ENCODE measurements around the gene STK35.

The STK35 gene

DNA sequence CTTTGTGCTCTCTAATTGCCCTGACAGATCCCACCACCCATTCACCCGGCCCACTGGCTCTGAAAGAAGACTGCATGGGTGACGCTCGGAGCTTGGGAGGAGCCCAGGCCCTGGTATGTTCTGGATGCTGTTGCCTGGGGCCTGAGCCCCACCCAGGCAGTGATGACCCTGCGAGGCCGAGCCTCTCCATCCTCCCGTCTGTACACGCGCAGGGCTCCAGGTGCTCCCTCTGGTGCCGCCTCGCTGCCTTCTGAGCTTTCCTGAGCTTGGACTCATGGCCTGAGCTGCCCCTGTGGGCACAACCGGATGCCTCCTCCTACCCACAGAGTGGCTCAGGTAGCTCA lies 61.2 kb downstream of the STK35 start:
- Histone ChIP-seq H3K27me3 (ENCODE audit: insufficient read depth, low read depth) (no peaks in the 10 kb centered on the region), H3K4me3 (IDR thresholded peaks at IDR 0.05; ENCODE audit: insufficient read depth, low read depth, low read length) (no peak overlapping the region), H3K4me1 (ENCODE audit: low read depth, poor library complexity, severe bottlenecking) (no peaks in the 10 kb centered on the region), H4K20me1 (ENCODE audit: insufficient read depth) (no peaks in the 10 kb centered on the region), H3K9ac (no peak overlapping the region), H3K79me2 (ENCODE audit: insufficient read depth, low read depth) (no peaks in the 10 kb centered on the region), H2AFZ (ENCODE audit: low read depth) (no peak overlapping the region), H3K36me3 (ENCODE audit: insufficient read depth) (no peaks in the 10 kb centered on the region), H3K27ac (no peak overlapping the region), H3K4me2 (no peak overlapping the region)
- TF ChIP-seq, protein P1, sequence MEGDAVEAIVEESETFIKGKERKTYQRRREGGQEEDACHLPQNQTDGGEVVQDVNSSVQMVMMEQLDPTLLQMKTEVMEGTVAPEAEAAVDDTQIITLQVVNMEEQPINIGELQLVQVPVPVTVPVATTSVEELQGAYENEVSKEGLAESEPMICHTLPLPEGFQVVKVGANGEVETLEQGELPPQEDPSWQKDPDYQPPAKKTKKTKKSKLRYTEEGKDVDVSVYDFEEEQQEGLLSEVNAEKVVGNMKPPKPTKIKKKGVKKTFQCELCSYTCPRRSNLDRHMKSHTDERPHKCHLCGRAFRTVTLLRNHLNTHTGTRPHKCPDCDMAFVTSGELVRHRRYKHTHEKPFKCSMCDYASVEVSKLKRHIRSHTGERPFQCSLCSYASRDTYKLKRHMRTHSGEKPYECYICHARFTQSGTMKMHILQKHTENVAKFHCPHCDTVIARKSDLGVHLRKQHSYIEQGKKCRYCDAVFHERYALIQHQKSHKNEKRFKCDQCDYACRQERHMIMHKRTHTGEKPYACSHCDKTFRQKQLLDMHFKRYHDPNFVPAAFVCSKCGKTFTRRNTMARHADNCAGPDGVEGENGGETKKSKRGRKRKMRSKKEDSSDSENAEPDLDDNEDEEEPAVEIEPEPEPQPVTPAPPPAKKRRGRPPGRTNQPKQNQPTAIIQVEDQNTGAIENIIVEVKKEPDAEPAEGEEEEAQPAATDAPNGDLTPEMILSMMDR (conservative IDR thresholded peaks at IDR 0.05; ENCODE audit: low read depth, low read length) = no peak

GRCh38 chr20:2163312-2163711 lies 61.7 kb downstream of the STK35 start:
- TF ChIP-seq, protein P1 (conservative IDR thresholded peaks at IDR 0.05; ENCODE audit: low read depth, low read length) = no peak
- Histone ChIP-seq H3K27ac (no peak overlapping the region), H2AFZ (ENCODE audit: low read depth) (no peak overlapping the region), H3K4me1 (ENCODE audit: low read depth, poor library complexity, severe bottlenecking) (no peaks in the 10 kb centered on the region), H3K36me3 (ENCODE audit: insufficient read depth) (no peaks in the 10 kb centered on the region), H4K20me1 (ENCODE audit: insufficient read depth) (no peaks in the 10 kb centered on the region), H3K79me2 (ENCODE audit: insufficient read depth, low read depth) (no peaks in the 10 kb centered on the region), H3K4me2 (no peak overlapping the region), H3K4me3 (IDR thresholded peaks at IDR 0.05; ENCODE audit: insufficient read depth, low read depth, low read length) (no peak overlapping the region), H3K27me3 (ENCODE audit: insufficient read depth, low read depth) (no peaks in the 10 kb centered on the region), H3K9ac (no peak overlapping the region)

- H4K20me1 ChIP-seq (ENCODE audit: insufficient read depth) = no peaks in the 10 kb centered on the region
- no peak overlapping the region for H3K4me3 ChIP-seq (IDR thresholded peaks at IDR 0.05; ENCODE audit: insufficient read depth, low read depth, low read length)
- H3K36me3 ChIP-seq (ENCODE audit: insufficient read depth) = no peaks in the 10 kb centered on the region
- TF ChIP-seq, protein P1 (conservative IDR thresholded peaks at IDR 0.05; ENCODE audit: low read depth, low read length) = no peak
- H3K79me2 ChIP-seq (ENCODE audit: insufficient read depth, low read depth) = no peaks in the 10 kb centered on the region
- H3K4me1 ChIP-seq (ENCODE audit: low read depth, poor library complexity, severe bottlenecking) = no peaks in the 10 kb centered on the region
- H3K4me2 ChIP-seq = no peak overlapping the region
- H3K27ac ChIP-seq = no peak overlapping the region
- no peaks in the 10 kb centered on the region for H3K27me3 ChIP-seq (ENCODE audit: insufficient read depth, low read depth)
- H2AFZ ChIP-seq (ENCODE audit: low read depth) = no peak overlapping the region
- no peak overlapping the region for H3K9ac ChIP-seq
Observed at GRCh38 chr20:2163757-2164156, 62.1 kb downstream of the STK35 start.

DNA sequence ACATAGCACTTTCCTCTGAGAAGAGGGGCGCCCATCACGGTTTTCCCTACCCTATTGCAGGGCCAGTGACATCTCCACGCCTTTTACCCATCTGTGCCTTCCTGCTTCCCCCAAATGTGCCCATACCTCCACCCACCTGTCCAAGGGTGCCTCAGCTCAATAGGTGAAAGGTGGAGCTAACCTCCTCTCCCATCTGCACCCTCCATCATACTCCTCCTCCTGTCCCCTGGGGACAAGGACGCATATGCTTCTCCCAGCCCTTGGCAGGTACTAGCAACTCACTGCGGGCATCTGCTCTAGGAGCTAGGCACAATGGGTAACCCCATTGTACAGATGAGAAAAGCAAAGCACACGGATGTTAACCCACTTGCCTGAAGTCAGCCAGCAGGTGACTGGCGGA lies 62.8 kb downstream of the STK35 start:
- no peaks in the 10 kb centered on the region for H3K36me3 ChIP-seq (ENCODE audit: insufficient read depth)
- no peak overlapping the region for H3K4me3 ChIP-seq (IDR thresholded peaks at IDR 0.05; ENCODE audit: insufficient read depth, low read depth, low read length)
- H3K4me1 ChIP-seq (ENCODE audit: low read depth, poor library complexity, severe bottlenecking) = no peaks in the 10 kb centered on the region
- H2AFZ ChIP-seq (ENCODE audit: low read depth) = no peak overlapping the region
- H3K27ac ChIP-seq = no peak overlapping the region
- H3K27me3 ChIP-seq (ENCODE audit: insufficient read depth, low read depth) = no peaks in the 10 kb centered on the region
- TF ChIP-seq, protein P1 (conservative IDR thresholded peaks at IDR 0.05; ENCODE audit: low read depth, low read length) = no peak
- H3K9ac ChIP-seq = no peak overlapping the region
- H3K79me2 ChIP-seq (ENCODE audit: insufficient read depth, low read depth) = no peaks in the 10 kb centered on the region
- H3K4me2 ChIP-seq = no peak overlapping the region
- H4K20me1 ChIP-seq (ENCODE audit: insufficient read depth) = no peaks in the 10 kb centered on the region

DNA sequence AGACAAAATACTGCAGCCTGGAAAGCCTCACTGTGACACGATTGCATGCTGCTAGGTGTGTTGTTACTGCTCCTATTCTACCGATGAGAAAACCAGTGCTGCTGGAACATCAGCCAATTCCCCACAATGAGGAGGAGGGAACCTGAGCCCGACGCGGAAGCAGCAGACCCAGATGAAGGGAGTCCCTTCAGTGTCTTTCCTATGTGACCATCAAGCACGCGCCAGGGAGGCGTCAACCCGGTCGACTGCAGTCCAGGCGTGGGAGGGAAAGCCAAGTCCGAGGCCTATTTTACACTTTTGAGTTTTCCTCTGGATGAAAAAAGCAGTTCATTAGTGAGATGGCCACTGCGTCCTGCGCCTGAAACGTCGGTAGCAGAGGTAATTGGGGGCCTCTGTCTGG lies 63.3 kb downstream of the STK35 start:
- H3K27me3 ChIP-seq (ENCODE audit: insufficient read depth, low read depth) = no peaks in the 10 kb centered on the region
- no peak overlapping the region for H3K4me3 ChIP-seq (IDR thresholded peaks at IDR 0.05; ENCODE audit: insufficient read depth, low read depth, low read length)
- no peak overlapping the region for H3K4me2 ChIP-seq
- no peaks in the 10 kb centered on the region for H3K36me3 ChIP-seq (ENCODE audit: insufficient read depth)
- H3K27ac ChIP-seq = no peak overlapping the region
- no peak overlapping the region for H2AFZ ChIP-seq (ENCODE audit: low read depth)
- no peaks in the 10 kb centered on the region for H3K79me2 ChIP-seq (ENCODE audit: insufficient read depth, low read depth)
- H4K20me1 ChIP-seq (ENCODE audit: insufficient read depth) = no peaks in the 10 kb centered on the region
- H3K4me1 ChIP-seq (ENCODE audit: low read depth, poor library complexity, severe bottlenecking) = no peaks in the 10 kb centered on the region
- TF ChIP-seq, protein P1 (conservative IDR thresholded peaks at IDR 0.05; ENCODE audit: low read depth, low read length) = no peak
- no peak overlapping the region for H3K9ac ChIP-seq

All from KMS-11 (cell line).